ENCODE results near the gene MICB.
"Not testable (repeated sequence)": the region's sequence is repeated elsewhere in the genome, so short reads cannot be mapped to it uniquely, and the experiment has no call there.

DNA sequence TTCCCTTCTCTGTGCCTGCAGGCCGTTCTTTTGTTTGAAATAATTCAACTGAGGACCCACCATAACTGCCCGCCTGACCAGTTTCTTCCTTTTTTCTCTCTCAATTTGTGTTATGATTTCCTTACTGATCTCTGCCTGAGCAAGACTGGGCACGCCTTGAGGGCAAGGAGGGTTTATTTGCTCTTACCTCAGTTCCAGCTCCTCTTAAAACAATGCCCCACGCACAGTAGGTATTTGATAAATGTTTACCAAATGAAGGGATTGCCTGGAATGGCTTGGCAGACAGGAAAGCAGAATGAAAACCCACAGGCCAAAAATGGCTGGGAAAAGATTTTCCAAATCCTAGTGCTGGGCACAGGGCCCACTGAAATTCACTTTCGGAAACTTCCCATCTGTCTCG lies 10.3 kb upstream of the MICB start:
- not testable (repeated sequence) for TF ChIP-seq POLR2AphosphoS5 (IDR thresholded peaks at IDR 0.05; ENCODE audit: low read depth, low read length); POLR2A (IDR thresholded peaks at IDR 0.05; ENCODE audit: low read depth, low read length); TAF1 (IDR thresholded peaks at IDR 0.05; ENCODE audit: borderline replicate concordance, low read depth, low read length)

All from GM12892 (cell line).